Melanocyte of skin (primary cell): ENCODE data around the gene GPR15LG. TPM values are rescaled to one million over a fixed set of nuclear protein-coding genes. Genes with fewer than 3 reads are reported as not detected.

Experiments
- total RNA-seq, 2 donors: library from RNA; depleted of rRNA; stranded (reverse); fragments of >200 nt; gene quantifications; 2 replicates each; pipeline ENCODE4 v1.2.3, GENCODE V29; 2012

The GPR15LG gene
- total RNA-seq = not detected

GRCh38 chr10:84173501-84173929 is at the start of gene GPR15LG:
TSS of gene GPR15LG (plus strand) at chr10:84173801. CDS start at chr10:84173852, 51 bp downstream.

GRCh38 chr10:84139126-84140035 is 34.2 kb upstream of the GPR15LG start, which contains the start of gene GHITM:
TSS of gene GHITM (plus strand) at chr10:84139509. CDS start at chr10:84141501, 1,992 bp downstream.

GRCh38 chr10:84194424-84195043 is 20.9 kb downstream of the GPR15LG start, which contains the start of gene CDHR1:
TSS of gene CDHR1 (plus strand) at chr10:84194537. CDS start at chr10:84194761, 224 bp downstream.

GRCh38 chr10:84225427-84226173 is 52.0 kb downstream of the GPR15LG start, which contains the start of gene LRIT2:
TSS of gene LRIT2 (minus strand) at chr10:84225544. CDS start at chr10:84225520, 24 bp downstream.

Other genes starting within 250 kb of the GPR15LG start
- 100 to 1,000 TPM; 134 to 151 TPM for gene GHITM, start 34.3 kb upstream of the GPR15LG start, total RNA-seq
- gene CDHR1, start 20.7 kb downstream of the GPR15LG start, total RNA-seq = not detected
- gene LRIT2, start 51.7 kb downstream of the GPR15LG start, total RNA-seq = not detected
- gene LRIT1, start 67.7 kb downstream of the GPR15LG start, total RNA-seq = not detected
- 1 to 10 TPM in 1 of 2 donors, under 1 TPM in 1; 0.67 to 1.0 TPM for gene RGR, start 71.3 kb downstream of the GPR15LG start, total RNA-seq
- 10 to 100 TPM; 27.3 to 34.4 TPM for gene CCSER2, start 154.8 kb downstream of the GPR15LG start, total RNA-seq